ENCODE measurements around the gene POU6F1. TPM values are rescaled to one million over a fixed set of nuclear protein-coding genes. Genes with fewer than 3 reads are reported as not detected.
A peak's percentile ranks its signal among the peaks of the same experiment; 100 is the strongest.

The POU6F1 gene, protein sequence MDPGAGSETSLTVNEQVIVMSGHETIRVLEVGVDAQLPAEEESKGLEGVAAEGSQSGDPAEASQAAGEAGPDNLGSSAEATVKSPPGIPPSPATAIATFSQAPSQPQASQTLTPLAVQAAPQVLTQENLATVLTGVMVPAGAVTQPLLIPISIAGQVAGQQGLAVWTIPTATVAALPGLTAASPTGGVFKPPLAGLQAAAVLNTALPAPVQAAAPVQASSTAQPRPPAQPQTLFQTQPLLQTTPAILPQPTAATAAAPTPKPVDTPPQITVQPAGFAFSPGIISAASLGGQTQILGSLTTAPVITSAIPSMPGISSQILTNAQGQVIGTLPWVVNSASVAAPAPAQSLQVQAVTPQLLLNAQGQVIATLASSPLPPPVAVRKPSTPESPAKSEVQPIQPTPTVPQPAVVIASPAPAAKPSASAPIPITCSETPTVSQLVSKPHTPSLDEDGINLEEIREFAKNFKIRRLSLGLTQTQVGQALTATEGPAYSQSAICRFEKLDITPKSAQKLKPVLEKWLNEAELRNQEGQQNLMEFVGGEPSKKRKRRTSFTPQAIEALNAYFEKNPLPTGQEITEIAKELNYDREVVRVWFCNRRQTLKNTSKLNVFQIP
- 10.8 TPM for total RNA-seq (ENCODE audit: unreplicated experiment)
- long read RNA-seq, partial matches to known transcripts = 1 of 2 reads
- long read RNA-seq, other reads (novel, unspliced or antisense) = 0 of 2 reads

- peak within 1 kb of the TSS; percentile 33 for H3K27ac Mint-ChIP-seq (ENCODE audit: unreplicated experiment)
- no peaks in the 10 kb centered on the region for H3K9me3 Mint-ChIP-seq (ENCODE audit: unreplicated experiment)
- no peaks in the 10 kb centered on the region for H3K36me3 Mint-ChIP-seq (ENCODE audit: low read depth, unreplicated experiment)
- peak within 1 kb of the TSS; percentile 70 for H3K4me3 Mint-ChIP-seq (ENCODE audit: unreplicated experiment)
- TF ChIP-seq, protein P1, sequence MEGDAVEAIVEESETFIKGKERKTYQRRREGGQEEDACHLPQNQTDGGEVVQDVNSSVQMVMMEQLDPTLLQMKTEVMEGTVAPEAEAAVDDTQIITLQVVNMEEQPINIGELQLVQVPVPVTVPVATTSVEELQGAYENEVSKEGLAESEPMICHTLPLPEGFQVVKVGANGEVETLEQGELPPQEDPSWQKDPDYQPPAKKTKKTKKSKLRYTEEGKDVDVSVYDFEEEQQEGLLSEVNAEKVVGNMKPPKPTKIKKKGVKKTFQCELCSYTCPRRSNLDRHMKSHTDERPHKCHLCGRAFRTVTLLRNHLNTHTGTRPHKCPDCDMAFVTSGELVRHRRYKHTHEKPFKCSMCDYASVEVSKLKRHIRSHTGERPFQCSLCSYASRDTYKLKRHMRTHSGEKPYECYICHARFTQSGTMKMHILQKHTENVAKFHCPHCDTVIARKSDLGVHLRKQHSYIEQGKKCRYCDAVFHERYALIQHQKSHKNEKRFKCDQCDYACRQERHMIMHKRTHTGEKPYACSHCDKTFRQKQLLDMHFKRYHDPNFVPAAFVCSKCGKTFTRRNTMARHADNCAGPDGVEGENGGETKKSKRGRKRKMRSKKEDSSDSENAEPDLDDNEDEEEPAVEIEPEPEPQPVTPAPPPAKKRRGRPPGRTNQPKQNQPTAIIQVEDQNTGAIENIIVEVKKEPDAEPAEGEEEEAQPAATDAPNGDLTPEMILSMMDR (IDR thresholded peaks at IDR 0.05; ENCODE audit: unreplicated experiment) = peak; percentile 76
- H3K27me3 Mint-ChIP-seq (ENCODE audit: unreplicated experiment) = peaks cover 6% of the 10 kb centered on the region
- H3K4me1 Mint-ChIP-seq (ENCODE audit: unreplicated experiment) = peaks cover 11% of the 10 kb centered on the region
- peak; percentile 75 for DNase-seq (ENCODE audit: low spot score)
Measured at GRCh38 chr12:51217968-51218606, at the start of gene POU6F1. Gene POU6F1 (minus strand): TSS chr12:51218062. CDS start chr12:51206836, 11,226 bp downstream.

GRCh38 chr12:51265024-51265423 lies 47.2 kb upstream of the POU6F1 start:
- H3K27ac Mint-ChIP-seq (ENCODE audit: unreplicated experiment) = no peak overlapping the region
- H3K9me3 Mint-ChIP-seq (ENCODE audit: unreplicated experiment) = no peaks in the 10 kb centered on the region
- peaks cover 44% of the 10 kb centered on the region for H3K4me1 Mint-ChIP-seq (ENCODE audit: unreplicated experiment)
- H3K36me3 Mint-ChIP-seq (ENCODE audit: low read depth, unreplicated experiment) = peaks cover 28% of the 10 kb centered on the region
- TF ChIP-seq, protein P1 (IDR thresholded peaks at IDR 0.05; ENCODE audit: unreplicated experiment) = no peak
- H3K27me3 Mint-ChIP-seq (ENCODE audit: unreplicated experiment) = no peaks in the 10 kb centered on the region
- DNase-seq (ENCODE audit: low spot score) = no peak
- no peak overlapping the region for H3K4me3 Mint-ChIP-seq (ENCODE audit: unreplicated experiment)

DNA sequence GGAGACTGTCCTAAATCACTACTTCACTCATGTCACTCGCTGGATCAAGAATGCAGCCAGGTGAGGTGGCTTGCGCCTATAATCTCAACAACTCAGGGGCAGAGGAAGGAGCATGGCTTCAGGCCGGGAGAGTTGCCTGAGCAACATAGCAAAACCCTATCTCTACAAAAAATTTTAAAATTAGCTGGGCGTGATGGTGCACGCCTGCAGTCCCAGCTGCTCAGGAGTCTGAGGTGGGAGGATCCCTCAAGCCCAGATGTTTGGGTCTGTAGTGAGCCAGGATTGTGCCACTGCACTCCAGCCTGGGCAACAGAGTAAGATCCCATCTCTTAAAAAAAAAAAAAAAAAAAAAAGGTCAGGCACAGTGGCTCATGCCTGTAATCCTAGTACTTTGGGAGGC lies 46.4 kb upstream of the POU6F1 start:
- H3K4me1 Mint-ChIP-seq (ENCODE audit: unreplicated experiment) = peaks cover 43% of the 10 kb centered on the region
- DNase-seq (ENCODE audit: low spot score) = no peak
- H3K27me3 Mint-ChIP-seq (ENCODE audit: unreplicated experiment) = no peaks in the 10 kb centered on the region
- H3K9me3 Mint-ChIP-seq (ENCODE audit: unreplicated experiment) = no peaks in the 10 kb centered on the region
- peaks cover 26% of the 10 kb centered on the region for H3K36me3 Mint-ChIP-seq (ENCODE audit: low read depth, unreplicated experiment)
- TF ChIP-seq, protein P1 (IDR thresholded peaks at IDR 0.05; ENCODE audit: unreplicated experiment) = no peak
- H3K4me3 Mint-ChIP-seq (ENCODE audit: unreplicated experiment) = peak overlapping the region; percentile 38
- H3K27ac Mint-ChIP-seq (ENCODE audit: unreplicated experiment) = no peak overlapping the region

DNA sequence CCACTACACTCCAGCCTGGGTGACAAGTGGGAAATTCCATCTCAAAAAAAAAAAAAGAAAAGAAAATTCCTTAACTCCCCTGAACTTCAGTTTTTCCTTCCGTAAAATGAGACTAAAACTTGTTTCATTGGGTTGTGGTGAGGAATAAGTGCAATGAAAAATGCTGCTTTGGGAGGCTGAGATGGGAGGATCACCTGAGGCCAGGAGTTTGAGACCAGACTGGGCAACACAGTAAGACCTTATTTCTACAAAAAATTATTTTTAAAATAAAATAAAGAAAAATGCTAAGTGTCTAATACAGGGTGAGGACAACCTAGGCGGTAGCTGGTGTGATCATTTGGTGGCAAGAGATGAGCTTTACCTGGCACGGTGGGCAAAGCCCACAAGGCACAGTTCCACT lies 45.5 kb upstream of the POU6F1 start:
- H3K4me1 Mint-ChIP-seq (ENCODE audit: unreplicated experiment) = peaks cover 36% of the 10 kb centered on the region
- H3K27ac Mint-ChIP-seq (ENCODE audit: unreplicated experiment) = no peak overlapping the region
- DNase-seq (ENCODE audit: low spot score) = no peak
- TF ChIP-seq, protein P1 (IDR thresholded peaks at IDR 0.05; ENCODE audit: unreplicated experiment) = no peak
- H3K9me3 Mint-ChIP-seq (ENCODE audit: unreplicated experiment) = no peaks in the 10 kb centered on the region
- H3K4me3 Mint-ChIP-seq (ENCODE audit: unreplicated experiment) = no peak overlapping the region
- peaks cover 21% of the 10 kb centered on the region for H3K36me3 Mint-ChIP-seq (ENCODE audit: low read depth, unreplicated experiment)
- H3K27me3 Mint-ChIP-seq (ENCODE audit: unreplicated experiment) = no peaks in the 10 kb centered on the region

Data from endothelial cell (in vitro differentiated cells).